HCT116 (cell line): ENCODE results near the gene RIF1. TPM values are rescaled to one million over a fixed set of nuclear protein-coding genes. Genes with fewer than 3 reads are reported as not detected.

ENCODE experiments used
- ATAC-seq: fragments of 200-7000 bp; cut with Tn5 transposase; 2 replicates; pipeline ENCODE4 v1.9.1; 2020; ENCODE audit warnings: mild to moderate bottlenecking, moderate library complexity
- BruUV-seq: library from RNA; stranded (reverse); fragments of 400-500 nt; replicated peaks from 2 replicates; lab custom pipeline; 2021; lab: Mats Ljungman, UMichigan
- CTCF ChIA-PET: fragments of 300-600 bp; sonication (Branson Sonifier 250); formaldehyde crosslinking; loops from one replicate; lab custom pipeline; 2021; ENCODE audit warnings: antibody characterized with exemption; lab: Charles Lee
- POLR2A ChIA-PET: fragments of 300-600, 350-600 bp; sonication (Branson Sonifier 250); formaldehyde crosslinking; loops from one replicate; lab custom pipeline; 2021; ENCODE audit warnings: antibody characterized with exemption; lab: Charles Lee
- RAD21 ChIA-PET, 2 experiments: fragments of 300-600 bp; sonication (Branson Sonifier 250); formaldehyde crosslinking; loops; one replicate each; lab custom pipeline; 2023; ENCODE audit warnings: low total read pairs in 2 of 2; ENCODE audit not compliant: uncharacterized antibody in 2 of 2, unreplicated experiment in 2 of 2, low non-redundant PET in 1 of 2; lab: Charles Lee
- DNase-seq: peaks from one replicate; pipeline ENCODE4 v3.0.0-alpha.2; 2010; ENCODE audit warnings: low read depth, low spot score
- H2AFZ ChIP-seq: fragments of 200-600 bp; shearing (Covaris generic), sonication (generic); 2 replicates; pipeline ENCODE4 v1.6.1; 2017; ENCODE audit warnings: low read depth, mixed run types, mixed read lengths, antibody characterized with exemption, low read length; ENCODE audit not compliant: poor library complexity, severe bottlenecking
- H3K27ac ChIP-seq: 2 replicates; pipeline ENCODE4 v1.5.1; 2012; ENCODE audit warnings: low read depth, low read length
- H3K27me3 ChIP-seq: fragments of 200-600 bp; sonication (generic); 2 replicates; pipeline ENCODE4 v1.6.1; 2016; ENCODE audit warnings: mixed run types, low read length, mixed read lengths; ENCODE audit not compliant: insufficient read depth
- H3K36me3 ChIP-seq, 2 experiments: fragments of 200-500 bp in 1 of 2; fragments of 200-600 bp in 1 of 2; sonication (Bioruptor generic) in 1 of 2; sonication (generic) in 1 of 2; 2 replicates each; pipeline versions ENCODE4 v1.5.1 to v1.6.1; 2014 to 2016; ENCODE audit warnings: low read length in 2 of 2, inconsistent platforms in 1 of 2, mixed read lengths in 1 of 2, mixed run types in 1 of 2; ENCODE audit not compliant: insufficient read depth in 2 of 2, control insufficient read depth in 1 of 2
- H3K4me1 ChIP-seq, 2 experiments: fragments of 200-600 bp in 1 of 2; sonication (generic) in 1 of 2; 2 replicates each; pipeline versions ENCODE4 v1.5.1 to v1.6.1; 2012 to 2017; ENCODE audit warnings: low read length in 2 of 2, inconsistent platforms in 1 of 2, mild to moderate bottlenecking in 1 of 2, mixed read lengths in 1 of 2, mixed run types in 1 of 2, moderate library complexity in 1 of 2; ENCODE audit not compliant: insufficient read depth in 2 of 2, control insufficient read depth in 1 of 2
- H3K4me2 ChIP-seq: fragments of 200-600 bp; sonication (generic); 2 replicates; pipeline ENCODE4 v1.6.1; 2017; ENCODE audit warnings: mixed run types, low read length, mixed read lengths
- H3K4me3 ChIP-seq, 2 experiments: fragments of 200-600 bp in 1 of 2; sonication (generic) in 1 of 2; replicated peaks in 1 of 2; 2 replicates each; pipeline ENCODE4 v1.5.1; 2011 to 2016; ENCODE audit warnings: low read length in 2 of 2, control low read depth in 1 of 2, low read depth in 1 of 2, mild to moderate bottlenecking in 1 of 2, mixed read lengths in 1 of 2, mixed run types in 1 of 2
- H3K79me2 ChIP-seq: fragments of 200-600 bp; sonication (generic); 2 replicates; pipeline ENCODE4 v1.6.1; 2017; ENCODE audit warnings: mild to moderate bottlenecking, mixed run types, low read length, moderate library complexity, mixed read lengths; ENCODE audit not compliant: insufficient read depth
- H3K9ac ChIP-seq: fragments of 200-600 bp; sonication (generic); 2 replicates; pipeline ENCODE4 v1.6.1; 2016; ENCODE audit warnings: low read length, mixed read lengths
- H3K9me2 ChIP-seq: fragments of 200-600 bp; sonication (generic), shearing (Covaris generic); 2 replicates; pipeline ENCODE4 v1.6.1; 2017; ENCODE audit warnings: mixed run types, mild to moderate bottlenecking, moderate library complexity; ENCODE audit not compliant: insufficient read depth
- H3K9me3 ChIP-seq, 2 experiments: fragments of 200-500 bp in 1 of 2; fragments of 200-600 bp in 1 of 2; sonication (Bioruptor generic) in 1 of 2; sonication (generic) in 1 of 2; 2 replicates each; pipeline ENCODE4 v1.6.1; 2014 to 2017; ENCODE audit warnings: low read length in 2 of 2, mixed read lengths in 2 of 2, inconsistent platforms in 1 of 2, low read depth in 1 of 2, mild to moderate bottlenecking in 1 of 2, mixed run types in 1 of 2, moderate library complexity in 1 of 2; ENCODE audit not compliant: control insufficient read depth in 1 of 2, insufficient read depth in 1 of 2
- H4K20me1 ChIP-seq: fragments of 200-600 bp; sonication (generic), shearing (Covaris generic); 2 replicates; pipeline ENCODE4 v1.6.1; 2017; ENCODE audit warnings: mixed run types, mild to moderate bottlenecking, moderate library complexity; ENCODE audit not compliant: insufficient read depth
- CEBPB ChIP-seq: IDR thresholded peaks from 2 replicates; pipeline ENCODE4 v1.6.1; 2012; ENCODE audit warnings: low read depth
- CTCF ChIP-seq, 3 experiments: fragments of 200-600 bp in 1 of 3; sonication (generic) in 1 of 3; IDR thresholded peaks in 2 of 3; conservative IDR thresholded peaks in 1 of 3; 2 replicates each; pipeline ENCODE4 v1.5.1; 2012 to 2017; ENCODE audit warnings: low read depth in 2 of 3, low read length in 2 of 3, antibody characterized with exemption in 1 of 3, borderline replicate concordance in 1 of 3, control low read depth in 1 of 3, mild to moderate bottlenecking in 1 of 3, mixed read lengths in 1 of 3, mixed run types in 1 of 3, moderate library complexity in 1 of 3; ENCODE audit not compliant: insufficient read depth in 1 of 3
- ELF1 ChIP-seq: IDR thresholded peaks from 2 replicates; pipeline ENCODE4 v1.6.1; 2012; ENCODE audit warnings: low read depth, borderline replicate concordance
- EZH2phosphoT487 ChIP-seq: fragments of 200-600 bp; IDR thresholded peaks from 2 replicates; pipeline ENCODE4 v1.6.1; 2018; ENCODE audit warnings: antibody characterized with exemption, borderline replicate concordance
- FOSL1 ChIP-seq: IDR thresholded peaks from 2 replicates; pipeline ENCODE4 v1.6.1; 2012; ENCODE audit warnings: low read depth
- MAX ChIP-seq: IDR thresholded peaks from 2 replicates; pipeline ENCODE4 v1.6.1; 2012
- RAD21 ChIP-seq: IDR thresholded peaks from 2 replicates; pipeline ENCODE4 v1.6.1; 2012; ENCODE audit warnings: low read depth, mild to moderate bottlenecking
- REST ChIP-seq: IDR thresholded peaks from 2 replicates; pipeline ENCODE4 v1.6.1; 2012; ENCODE audit warnings: low read depth
- SIN3A ChIP-seq: IDR thresholded peaks from 2 replicates; pipeline ENCODE4 v1.6.1; 2012; ENCODE audit warnings: low read depth
- SP1 ChIP-seq: IDR thresholded peaks from 2 replicates; pipeline ENCODE4 v1.6.1; 2012; ENCODE audit warnings: low read depth
- SRF ChIP-seq: IDR thresholded peaks from 2 replicates; pipeline ENCODE4 v1.6.1; 2012; ENCODE audit warnings: low read depth
- YY1 ChIP-seq: IDR thresholded peaks from 2 replicates; pipeline ENCODE4 v1.6.1; 2011; ENCODE audit warnings: low read length, low read depth, moderate library complexity, mild to moderate bottlenecking; ENCODE audit not compliant: insufficient replicate concordance; ENCODE audit errors: extremely low read depth
- ZNF274 ChIP-seq: fragments of 200-500 bp; sonication (Bioruptor generic); IDR thresholded peaks from 2 replicates; pipeline ENCODE4 v1.6.1; 2014; ENCODE audit warnings: mild to moderate bottlenecking, low read depth, low read length, inconsistent platforms
- intact Hi-C: fragments of 100-400 bp; cut with micrococcal nuclease; formaldehyde crosslinking; loops from 2 replicates; pipeline ENCODE4 v1.10.0; 2022
- total RNA-seq: library from RNA; stranded (reverse); gene quantifications from one replicate; pipeline ENCODE4 v1.2.1, GENCODE V29; 2021; ENCODE audit not compliant: unreplicated experiment

Gene RIF1
- total RNA-seq, 1 experiment from 2014 or later = 48.0 TPM

GRCh38 chr2:151410485-151410834 lies 758 bp downstream of the RIF1 start:
- H2AFZ ChIP-seq = no peak overlapping the region
- no peaks in the 10 kb centered on the region for H3K27me3 ChIP-seq
- peaks cover 14 to 27% of the 10 kb centered on the region in 2 experiments; a peak in 3 of 4 replicates for H3K36me3 ChIP-seq
- H3K9ac ChIP-seq = peak overlapping the region; percentile 96
- ATAC-seq (peak; percentile 33), DNase-seq (no peak)
- ChIA-PET POLR2A (interaction anchor here (0.6 kb wide), 1 partner anchor 143 kb away, joined by 3 read pairs; no protein-coding TSS in a partner anchor), RAD21 (no interaction called here), CTCF (interaction anchor here (0.7 kb wide), 1 partner anchor 31 kb away, joined by 3 read pairs; no protein-coding TSS in a partner anchor)
- intact Hi-C loops = loop anchor here (10.0 kb wide), 1 partner anchor 1816 kb away; no protein-coding TSS in a partner anchor
- H3K4me1 ChIP-seq = peaks cover 0 to 14% of the 10 kb centered on the region in 2 experiments; a peak in 2 of 4 replicates
- H3K4me3 ChIP-seq = peak overlapping the region; percentile 82 to 91
- H3K4me2 ChIP-seq = peak overlapping the region; percentile 89
- no TSS peak for BruUV-seq
- H3K9me3 ChIP-seq = no peaks in the 10 kb centered on the region
- peaks cover 58% of the 10 kb centered on the region for H3K79me2 ChIP-seq
- peak overlapping the region; percentile 82 for H3K27ac ChIP-seq
- peaks cover 13% of the 10 kb centered on the region; the same call in 1 of the 2 replicates for H4K20me1 ChIP-seq
- TF ChIP-seq SIN3A = no peak; the same call in none of the 2 replicates
- peak; percentile 66 for TF ChIP-seq MAX
- H3K9me2 ChIP-seq = no peaks in the 10 kb centered on the region

- Histone ChIP-seq H2AFZ (no peak overlapping the region), H3K4me3 (no peak overlapping the region), H3K9me3 (no peaks in the 10 kb centered on the region), H3K79me2 (peaks cover 99% of the 10 kb centered on the region), H4K20me1 (peaks cover 17% of the 10 kb centered on the region; the same call in 1 of the 2 replicates), H3K4me1 (no peaks in the 10 kb centered on the region), H3K27me3 (no peaks in the 10 kb centered on the region), H3K27ac (no peak overlapping the region), H3K4me2 (no peak overlapping the region), H3K9ac (no peak overlapping the region), H3K9me2 (no peaks in the 10 kb centered on the region), H3K36me3 (peaks cover 48 to 75% of the 10 kb centered on the region in 2 experiments)
- ATAC-seq = no peak
- DNase-seq = no peak
- ChIA-PET RAD21 (no interaction called here), CTCF (no interaction called here), POLR2A (no interaction called here)
- BruUV-seq = no TSS peak
- TF ChIP-seq SP1 (no peak), SRF (no peak), RAD21 (no peak), FOSL1 (no peak), ZNF274 (no peak), ELF1 (no peak), EZH2phosphoT487 (no peak), CEBPB (no peak), REST (no peak), CTCF (IDR thresholded peaks at IDR 0.05 in 2 of 3, conservative IDR thresholded peaks at IDR 0.05 in 1 of 3; ENCODE audit: borderline replicate concordance in 1 of 3, insufficient read depth in 1 of 3, low read depth in 2 of 3, low read length in 2 of 3) (no peak), YY1 (no peak)
- intact Hi-C loops = loop anchor here (10.0 kb wide), 1 partner anchor 1823 kb away; no protein-coding TSS in a partner anchor
Measured at GRCh38 chr2:151417650-151418049, 7.9 kb downstream of the RIF1 start.
